HAP-1 (cell line): Measurements from ENCODE around the gene GTF3C2.

Experiments used
- DNase-seq, 2 experiments: peaks; one replicate each; pipeline ENCODE4 v3.0.0-alpha.2; 2016 to 2020; ENCODE audit warnings: low spot score in 2 of 2
- H3K27me3 ChIP-seq: fragments of 250-450 bp; sonication (Bioruptor Pico); 2 replicates; pipeline ENCODE4 v1.5.1; 2020; ENCODE audit warnings: low read depth, mild to moderate bottlenecking, moderate library complexity
- H3K36me3 ChIP-seq: fragments of 250-450 bp; sonication (Bioruptor Pico); replicated peaks from 2 replicates; pipeline ENCODE4 v1.5.1; 2020; ENCODE audit warnings: mild to moderate bottlenecking
- H3K4me1 ChIP-seq: fragments of 250-450 bp; sonication (Bioruptor Pico); 2 replicates; pipeline ENCODE4 v1.5.1; 2020; ENCODE audit warnings: mild to moderate bottlenecking
- H3K4me3 ChIP-seq: fragments of 250-450 bp; sonication (Bioruptor Pico); 2 replicates; pipeline ENCODE4 v1.5.1; 2020; ENCODE audit warnings: mild to moderate bottlenecking, moderate library complexity
- H3K9me3 ChIP-seq: fragments of 250-450 bp; sonication (Bioruptor Pico); 2 replicates; pipeline ENCODE4 v1.5.1; 2020; ENCODE audit warnings: mild to moderate bottlenecking, moderate library complexity
- in situ Hi-C: fragments of 300-500 bp; cut with MboI; formaldehyde crosslinking; loops from 3 replicates; pipeline ENCODE4 v1.14.3; 2020; ENCODE audit warnings: low sequenced_read_pairs, inconsistent platforms, mixed read lengths

Gene GTF3C2

DNA sequence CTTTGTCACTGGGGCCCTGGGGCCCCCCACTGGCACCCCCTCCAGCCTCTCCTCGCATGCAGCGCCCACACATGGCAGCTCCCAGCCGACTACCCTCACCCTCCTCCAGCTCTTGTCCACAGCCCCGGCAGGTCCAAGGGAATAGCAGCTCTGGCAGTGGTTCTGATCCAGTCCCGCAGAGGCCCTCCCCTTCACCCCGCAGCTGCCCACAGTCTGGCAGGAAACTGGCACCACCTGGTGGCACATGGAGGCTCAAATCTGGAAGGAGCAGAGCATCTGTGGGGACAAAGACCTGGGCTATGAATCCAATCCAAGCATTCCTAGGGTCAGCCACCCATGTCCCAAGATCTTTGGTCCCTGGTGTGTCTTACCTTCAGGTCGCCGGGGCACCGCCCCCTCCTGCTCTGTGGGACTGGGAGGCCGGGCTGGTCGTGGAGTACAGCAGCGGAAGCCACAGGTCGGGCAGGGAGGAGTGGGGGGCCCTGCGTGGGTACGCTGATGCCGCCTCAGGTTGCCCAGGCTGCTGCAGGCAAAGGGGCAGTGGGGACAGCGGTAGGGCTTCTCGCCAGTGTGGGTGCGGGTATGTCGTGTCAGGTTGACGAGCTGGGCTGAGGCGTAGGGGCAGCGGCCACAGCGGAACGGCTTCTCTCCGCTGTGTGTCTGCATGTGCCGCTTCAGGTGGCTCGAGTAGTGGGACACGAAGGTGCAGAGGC lies 21.7 kb upstream of the GTF3C2 start:
- Histone ChIP-seq H3K27me3 (no peaks in the 10 kb centered on the region), H3K36me3 (peaks cover 76% of the 10 kb centered on the region), H3K9me3 (no peaks in the 10 kb centered on the region), H3K4me1 (peaks cover 15% of the 10 kb centered on the region), H3K4me3 (no peak overlapping the region)
- DNase-seq, result no peak
- in situ Hi-C loops, result no loop called here

DNA sequence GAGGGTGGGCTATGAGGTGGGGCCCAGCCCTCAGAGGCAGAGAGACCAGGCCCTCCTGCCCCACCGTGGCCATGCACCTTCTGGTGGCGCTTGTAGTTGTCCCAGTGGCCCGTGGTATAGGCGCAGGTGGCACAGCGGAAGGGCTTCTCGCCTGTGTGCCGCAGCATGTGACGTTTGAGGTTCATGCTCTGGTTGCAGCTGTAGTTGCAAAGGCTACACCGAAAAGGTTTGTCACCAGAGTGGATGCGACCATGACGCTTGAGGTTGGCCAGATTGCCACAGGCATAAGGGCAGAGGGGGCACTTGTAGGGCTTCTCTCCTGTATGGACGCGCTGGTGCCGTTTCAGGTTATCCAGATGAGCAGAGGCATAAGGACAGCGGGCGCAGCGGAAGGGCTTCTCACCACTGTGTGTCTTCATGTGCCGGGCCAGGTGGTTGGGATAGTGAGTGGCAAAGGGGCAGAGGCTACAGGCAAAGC lies 21.1 kb upstream of the GTF3C2 start:
- H3K27me3 ChIP-seq, result no peaks in the 10 kb centered on the region
- peaks cover 15% of the 10 kb centered on the region for H3K4me1 ChIP-seq
- H3K36me3 ChIP-seq, result peaks cover 79% of the 10 kb centered on the region
- no peak overlapping the region for H3K4me3 ChIP-seq
- no peak for DNase-seq
- H3K9me3 ChIP-seq, result no peaks in the 10 kb centered on the region
- in situ Hi-C loops, result no loop called here

DNA sequence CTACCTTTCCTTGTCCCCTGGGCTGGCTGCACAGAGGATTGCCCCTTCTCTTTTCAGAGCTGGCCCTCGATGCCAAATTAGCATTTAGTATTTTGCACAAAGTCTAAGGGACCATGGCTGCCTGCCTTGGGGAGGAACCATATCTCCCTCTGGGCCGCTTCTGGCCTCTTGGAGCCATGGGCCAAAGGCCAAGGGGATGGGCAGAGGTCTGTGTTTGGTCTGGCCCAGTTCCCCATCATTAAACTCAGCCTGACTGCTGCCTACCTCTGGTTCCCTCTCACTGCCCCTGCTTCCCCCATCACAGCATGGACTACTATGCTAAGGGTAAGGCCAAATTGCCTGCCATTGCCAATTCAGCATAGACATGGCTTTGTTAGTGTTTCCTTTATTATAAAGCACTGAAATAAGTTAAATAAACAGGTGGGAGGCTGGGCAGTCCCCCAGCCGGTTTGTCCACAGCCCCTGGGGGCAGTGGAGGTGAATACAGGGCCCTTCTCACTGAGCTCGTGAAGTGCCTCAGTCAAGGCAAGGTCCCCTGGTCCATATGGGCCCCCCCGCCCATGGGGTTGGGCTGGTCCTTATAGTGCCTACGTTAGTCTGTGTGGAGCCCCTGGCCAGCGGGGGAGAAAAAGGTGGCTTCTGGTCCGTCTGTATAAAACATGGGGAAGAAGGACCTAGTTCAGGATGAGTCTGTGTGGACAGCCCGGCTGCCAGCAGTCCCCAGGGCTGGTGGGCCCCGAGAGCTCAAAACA lies 20.5 kb upstream of the GTF3C2 start:
- in situ Hi-C loops, result no loop called here
- DNase-seq, result no peak
- Histone ChIP-seq H3K27me3 (no peaks in the 10 kb centered on the region), H3K9me3 (no peaks in the 10 kb centered on the region), H3K4me3 (no peak overlapping the region), H3K36me3 (peaks cover 80% of the 10 kb centered on the region), H3K4me1 (peaks cover 16% of the 10 kb centered on the region)

DNA sequence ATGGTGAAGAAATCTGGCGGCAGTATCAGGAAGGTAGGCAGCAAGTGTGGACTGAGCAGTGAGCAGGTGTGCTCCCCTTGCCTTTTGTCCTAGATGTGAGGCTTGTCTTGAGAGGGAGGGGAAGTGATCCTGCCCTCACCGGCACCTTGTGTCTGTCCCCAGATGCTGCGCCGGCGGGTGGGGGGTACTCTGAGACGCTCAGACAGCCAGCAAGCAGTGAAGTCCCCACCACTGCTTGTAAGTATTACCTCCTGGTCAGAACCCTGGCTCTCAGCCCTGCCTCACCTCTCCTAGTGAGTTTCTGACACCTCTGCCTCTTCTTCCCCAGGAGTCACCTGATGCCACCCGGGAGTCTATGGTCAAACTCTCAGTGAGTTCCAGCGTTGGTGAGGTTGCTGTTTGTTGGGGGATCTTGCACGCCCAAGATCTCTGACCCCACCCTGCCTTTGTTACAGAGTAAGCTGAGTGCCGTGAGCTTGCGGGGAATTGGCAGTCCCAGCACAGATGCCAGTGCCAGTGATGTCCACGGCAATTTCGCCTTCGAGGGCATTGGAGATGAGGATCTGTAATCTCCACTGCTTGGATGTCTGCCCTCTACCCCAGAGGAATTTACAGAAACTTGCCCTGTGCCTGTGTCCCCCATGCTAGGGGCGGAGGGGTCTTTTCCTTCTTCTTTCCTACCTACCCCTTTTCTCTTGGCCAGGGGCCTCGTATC lies 19.7 kb upstream of the GTF3C2 start:
- no peaks in the 10 kb centered on the region for H3K27me3 ChIP-seq
- peaks cover 22% of the 10 kb centered on the region for H3K4me1 ChIP-seq
- H3K4me3 ChIP-seq, result no peak overlapping the region
- DNase-seq, result no peak
- in situ Hi-C loops, result no loop called here
- peaks cover 76% of the 10 kb centered on the region for H3K36me3 ChIP-seq
- no peaks in the 10 kb centered on the region for H3K9me3 ChIP-seq

DNA sequence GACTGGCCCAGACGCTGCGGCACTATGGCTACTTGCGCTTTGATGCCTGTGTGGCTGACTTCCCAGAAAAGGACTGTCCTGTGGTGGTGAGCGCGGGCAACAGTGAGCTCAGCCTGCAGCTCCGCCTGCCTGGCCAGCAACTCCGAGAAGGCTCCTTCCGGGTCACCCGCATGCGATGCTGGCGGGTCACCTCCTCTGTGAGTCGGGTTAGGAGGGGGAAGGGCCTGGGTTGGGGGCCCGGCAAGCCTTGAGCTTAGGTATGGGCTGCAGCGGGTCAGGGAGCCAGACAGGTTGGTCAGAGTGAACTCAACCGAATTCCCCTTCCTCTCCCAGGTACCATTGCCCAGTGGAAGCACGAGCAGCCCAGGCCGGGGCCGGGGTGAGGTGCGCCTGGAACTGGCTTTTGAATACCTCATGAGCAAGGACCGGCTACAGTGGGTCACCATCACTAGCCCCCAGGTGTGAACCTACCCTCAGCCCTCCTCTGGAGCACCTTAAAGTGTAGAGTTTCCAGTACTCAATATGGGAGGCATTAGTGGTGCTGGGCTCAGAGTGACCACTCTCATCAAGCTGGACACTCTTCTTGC lies 19.0 kb upstream of the GTF3C2 start:
- Histone ChIP-seq H3K9me3 (no peaks in the 10 kb centered on the region), H3K4me3 (no peak overlapping the region), H3K4me1 (peaks cover 16% of the 10 kb centered on the region), H3K27me3 (no peaks in the 10 kb centered on the region), H3K36me3 (peaks cover 74% of the 10 kb centered on the region)
- in situ Hi-C loops, result no loop called here
- no peak for DNase-seq

DNA sequence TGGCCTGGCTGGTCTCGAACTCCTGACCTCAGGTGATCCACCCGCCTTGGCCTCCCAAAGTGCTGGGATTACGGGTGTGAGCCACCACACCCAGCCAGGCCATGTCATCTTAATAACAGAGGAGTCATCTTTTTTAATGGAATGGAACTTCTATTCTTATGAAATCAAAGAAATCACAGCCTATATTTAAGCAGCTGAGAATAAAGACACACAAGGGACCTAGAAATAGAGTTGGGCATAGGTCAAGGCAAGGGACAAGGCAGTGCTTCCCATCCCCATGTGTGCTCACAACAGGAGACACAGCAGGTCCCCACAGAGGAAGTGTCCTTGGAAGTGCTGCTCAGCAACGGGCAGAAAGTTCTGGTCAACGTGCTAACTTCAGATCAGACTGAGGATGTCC lies 17.0 kb upstream of the GTF3C2 start:
- Histone ChIP-seq H3K36me3 (peaks cover 74% of the 10 kb centered on the region), H3K4me3 (no peak overlapping the region), H3K4me1 (peaks cover 7% of the 10 kb centered on the region), H3K9me3 (no peaks in the 10 kb centered on the region), H3K27me3 (no peaks in the 10 kb centered on the region)
- no peak for DNase-seq
- in situ Hi-C loops, result no loop called here

DNA sequence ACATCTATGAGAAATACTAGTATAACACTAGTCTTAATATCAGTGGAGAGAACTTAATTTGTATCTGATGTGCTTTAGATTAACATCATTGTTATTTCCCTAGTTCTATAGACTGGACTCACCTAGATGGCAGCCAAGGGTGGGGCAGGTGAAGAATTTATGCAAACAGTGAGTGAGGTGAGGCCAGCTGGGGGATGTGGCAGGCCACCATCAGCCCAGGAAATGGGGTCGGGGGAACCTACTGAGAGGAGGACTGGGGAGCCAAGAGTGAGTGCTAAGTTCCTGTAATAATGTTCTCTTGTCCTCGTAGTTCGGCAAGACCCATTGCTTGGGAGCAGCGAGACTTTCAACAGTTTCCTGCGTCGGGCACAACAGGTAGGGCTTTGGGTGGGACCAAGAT lies 16.4 kb upstream of the GTF3C2 start:
- H3K27me3 ChIP-seq, result no peaks in the 10 kb centered on the region

DNA sequence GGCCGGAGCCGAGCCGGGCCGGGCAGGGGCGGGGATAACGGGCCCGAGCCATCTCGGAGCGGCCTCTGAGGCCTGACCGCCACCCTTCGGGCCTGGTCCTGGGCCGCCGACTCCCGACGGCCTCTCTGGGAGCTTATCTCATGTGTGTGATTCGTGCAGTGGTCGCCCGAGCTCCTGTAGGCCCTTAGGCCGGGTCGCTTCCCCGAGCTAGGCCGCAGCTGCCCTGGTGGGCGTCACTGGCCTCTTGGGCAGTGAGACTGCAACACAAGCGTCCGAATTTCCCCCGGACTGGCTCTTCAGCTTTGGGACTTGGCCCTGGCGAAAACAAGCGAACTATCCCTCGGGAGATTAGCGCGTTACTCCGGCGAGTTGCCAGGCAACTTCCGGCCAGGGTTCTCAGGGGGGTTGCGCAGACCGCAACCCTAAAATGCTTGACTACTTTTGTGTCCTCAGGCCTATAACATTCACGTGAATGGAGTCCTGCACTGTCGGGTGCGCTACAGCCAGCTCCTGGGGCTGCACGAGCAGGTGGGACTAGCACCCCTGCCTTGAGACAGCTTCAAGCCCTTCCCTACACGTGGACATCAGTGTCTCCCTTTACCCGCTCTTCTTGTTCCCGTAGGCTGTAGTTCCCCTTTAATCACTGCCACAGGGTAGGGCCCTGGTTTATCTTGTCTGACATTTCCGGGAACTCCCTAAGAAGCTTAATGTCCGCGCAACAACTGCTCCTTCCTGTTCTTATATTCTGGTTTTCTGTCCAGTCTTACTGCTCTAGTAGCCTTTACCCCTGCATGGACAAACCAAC lies 14.5 kb upstream of the GTF3C2 start:
- DNase-seq, result peak in 1 of 2 experiments; percentile 48
- peak overlapping the region; percentile 98 for H3K4me3 ChIP-seq
- peaks cover 73% of the 10 kb centered on the region for H3K36me3 ChIP-seq
- H3K4me1 ChIP-seq, result peaks cover 10% of the 10 kb centered on the region
- H3K27me3 ChIP-seq, result no peaks in the 10 kb centered on the region
- in situ Hi-C loops, result no loop called here
- no peaks in the 10 kb centered on the region for H3K9me3 ChIP-seq

More for the DNA sequence above, 16.4 kb upstream of the GTF3C2 start:
- DNase-seq, result no peak
- Histone ChIP-seq H3K4me3 (no peak overlapping the region), H3K9me3 (no peaks in the 10 kb centered on the region), H3K36me3 (peaks cover 75% of the 10 kb centered on the region), H3K4me1 (peaks cover 10% of the 10 kb centered on the region)
- in situ Hi-C loops, result no loop called here

DNA sequence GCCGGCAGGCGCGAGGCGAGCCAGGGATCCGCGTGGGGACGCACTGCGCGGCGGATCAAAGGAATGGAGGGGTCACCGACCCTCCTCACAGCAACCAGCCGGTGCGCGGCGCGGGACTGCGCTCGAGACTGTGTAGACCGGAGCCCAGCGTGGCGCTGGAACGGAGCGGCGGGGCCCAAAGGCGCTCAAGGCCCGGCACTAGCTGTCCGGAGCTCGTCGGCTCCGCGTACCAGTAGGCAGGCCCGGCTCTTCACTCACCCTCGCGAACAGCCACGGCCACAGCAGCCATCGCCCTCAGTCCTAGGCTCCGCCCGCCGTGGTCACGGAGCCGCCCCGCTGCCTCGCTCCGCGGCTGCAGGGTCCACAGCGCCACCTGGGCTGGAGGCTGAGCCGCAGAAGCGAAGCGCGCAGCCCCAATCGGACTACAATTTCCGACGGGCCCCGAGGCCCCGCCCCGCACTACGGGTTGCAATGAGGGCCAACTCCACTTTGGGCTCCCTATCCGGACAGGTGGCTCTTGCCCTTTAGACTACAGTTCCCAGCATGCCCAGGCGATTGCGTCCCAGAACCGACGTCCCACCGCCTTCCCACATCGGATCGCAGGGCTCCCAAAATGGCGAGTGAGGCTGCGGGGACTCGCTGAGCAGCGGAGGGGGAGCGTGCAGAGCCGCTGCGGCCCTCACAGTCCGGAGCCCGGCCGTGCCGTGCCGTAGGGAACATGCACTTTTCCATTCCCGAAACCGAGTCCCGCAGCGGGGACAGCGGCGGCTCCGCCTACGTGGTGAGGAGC lies 13.7 kb upstream of the GTF3C2 start, which contains the start of the genes EIF2B4 and SNX17:
Gene EIF2B4, minus strand, starts transcription at position 313 of the 790 bp plus-strand sequence. Its CDS starts 24 bp downstream, at position 289.
Gene SNX17, plus strand, starts transcription at position 591 of the 790 bp plus-strand sequence. Its CDS starts 128 bp downstream, at position 719.
- peak within 1 kb of the TSS; percentile 98 for H3K4me3 ChIP-seq
- peaks cover 71% of the 10 kb centered on the region for H3K36me3 ChIP-seq
- H3K9me3 ChIP-seq, result no peaks in the 10 kb centered on the region
- no peaks in the 10 kb centered on the region for H3K27me3 ChIP-seq
- peak; percentile 97 to 99 for DNase-seq
- in situ Hi-C loops, result no loop called here
- H3K4me1 ChIP-seq, result peaks cover 10% of the 10 kb centered on the region

DNA sequence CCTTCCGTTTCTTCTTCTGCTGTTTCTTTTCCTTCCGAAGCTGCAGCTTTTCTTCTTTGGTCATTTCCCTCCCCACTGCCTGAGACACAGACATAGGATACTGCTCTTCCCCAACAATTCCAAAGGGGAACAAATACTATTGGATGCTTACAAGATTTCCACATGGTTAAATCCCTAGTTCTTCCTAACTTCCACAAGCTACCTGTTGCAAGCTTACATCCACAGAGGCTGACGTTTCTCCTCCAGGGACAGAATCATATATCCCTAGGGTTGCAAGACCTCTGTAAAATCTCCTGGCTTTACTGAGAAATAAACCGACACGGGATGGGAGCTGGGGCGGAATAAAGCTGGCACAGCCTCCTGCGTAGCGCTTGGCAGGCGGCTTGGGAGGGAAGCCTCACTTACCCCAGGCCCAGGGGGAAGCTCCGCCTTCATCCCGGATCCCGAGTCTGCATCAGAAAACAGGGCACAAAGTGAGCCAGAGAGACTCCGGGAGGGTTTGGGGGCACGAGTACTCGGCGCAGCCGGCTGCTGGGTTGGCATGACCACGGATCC lies 13.0 kb upstream of the GTF3C2 start:
- peaks cover 10% of the 10 kb centered on the region for H3K4me1 ChIP-seq
- H3K27me3 ChIP-seq, result no peaks in the 10 kb centered on the region
- peak; percentile 44 to 71 for DNase-seq
- H3K9me3 ChIP-seq, result no peaks in the 10 kb centered on the region
- in situ Hi-C loops, result no loop called here
- H3K36me3 ChIP-seq, result peaks cover 69% of the 10 kb centered on the region
- H3K4me3 ChIP-seq, result peak overlapping the region; percentile 98

DNA sequence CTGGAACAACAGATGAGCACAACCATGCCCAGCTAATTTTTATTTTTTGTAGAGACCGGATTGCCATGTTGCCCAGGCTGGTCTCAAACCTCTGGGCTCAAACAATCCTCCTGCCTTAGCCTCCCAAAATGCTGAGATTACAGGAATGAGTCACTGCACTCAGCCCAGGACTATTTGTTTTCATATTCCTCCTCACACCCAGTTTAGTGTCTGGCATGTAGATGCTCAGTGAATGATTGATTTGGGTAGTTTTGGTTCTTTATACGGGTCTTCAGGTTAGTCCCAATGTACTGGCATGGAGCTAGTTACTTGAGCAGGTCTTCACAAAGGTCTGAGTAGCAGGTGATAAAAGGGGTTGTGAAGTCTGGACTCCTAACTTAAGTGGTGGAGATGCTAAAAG lies 7.4 kb upstream of the GTF3C2 start:
- H3K4me3 ChIP-seq, result no peak overlapping the region
- peaks cover 3% of the 10 kb centered on the region; the same call in 1 of the 2 replicates for H3K4me1 ChIP-seq
- no peaks in the 10 kb centered on the region for H3K27me3 ChIP-seq
- peaks cover 53% of the 10 kb centered on the region for H3K36me3 ChIP-seq
- DNase-seq, result no peak
- H3K9me3 ChIP-seq, result no peaks in the 10 kb centered on the region
- in situ Hi-C loops, result no loop called here
